ENCODE data around the gene RPL10.

The RPL10 gene

DNA sequence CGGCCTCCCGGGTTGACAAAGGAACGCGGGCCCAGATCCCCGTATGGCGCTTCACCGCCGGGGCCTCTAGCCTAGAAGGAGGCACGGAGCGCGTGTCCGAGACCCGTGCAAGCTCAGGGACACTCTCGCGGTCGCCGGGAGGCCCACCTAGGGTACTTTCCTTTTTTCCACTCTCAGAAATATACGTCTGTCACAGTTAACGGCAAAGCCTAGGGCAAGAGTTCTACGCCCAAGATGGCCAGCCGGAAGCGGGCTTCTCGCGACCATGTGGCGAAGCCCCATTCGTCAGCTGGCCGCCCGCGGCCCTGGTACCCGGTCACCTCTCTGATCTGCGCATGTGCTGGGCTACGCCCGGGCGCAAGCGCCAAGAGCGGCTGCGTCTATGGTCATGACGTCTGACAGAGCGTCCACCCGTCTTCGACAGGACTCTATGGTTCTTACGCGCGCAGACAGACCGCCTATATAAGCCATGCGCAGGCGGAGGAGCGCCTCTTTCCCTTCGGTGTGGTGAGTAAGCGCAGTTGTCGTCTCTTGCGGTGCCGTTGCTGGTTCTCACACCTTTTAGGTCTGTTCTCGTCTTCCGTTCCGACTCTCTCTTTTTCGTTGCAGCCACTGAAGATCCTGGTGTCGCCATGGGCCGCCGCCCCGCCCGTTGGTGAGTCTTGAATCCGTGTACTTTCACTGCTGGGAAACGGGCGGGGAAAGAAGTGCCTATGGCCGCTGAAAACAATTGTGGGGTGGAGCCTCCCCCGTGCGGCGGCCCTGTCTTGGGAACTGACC lies at the start of gene RPL10:
TSS of gene RPL10 (plus strand) at position 490 of the 780 bp plus-strand sequence. CDS start at position 633, 143 bp downstream.
- peak; percentile 84 to 89 for DNase-seq

DNA sequence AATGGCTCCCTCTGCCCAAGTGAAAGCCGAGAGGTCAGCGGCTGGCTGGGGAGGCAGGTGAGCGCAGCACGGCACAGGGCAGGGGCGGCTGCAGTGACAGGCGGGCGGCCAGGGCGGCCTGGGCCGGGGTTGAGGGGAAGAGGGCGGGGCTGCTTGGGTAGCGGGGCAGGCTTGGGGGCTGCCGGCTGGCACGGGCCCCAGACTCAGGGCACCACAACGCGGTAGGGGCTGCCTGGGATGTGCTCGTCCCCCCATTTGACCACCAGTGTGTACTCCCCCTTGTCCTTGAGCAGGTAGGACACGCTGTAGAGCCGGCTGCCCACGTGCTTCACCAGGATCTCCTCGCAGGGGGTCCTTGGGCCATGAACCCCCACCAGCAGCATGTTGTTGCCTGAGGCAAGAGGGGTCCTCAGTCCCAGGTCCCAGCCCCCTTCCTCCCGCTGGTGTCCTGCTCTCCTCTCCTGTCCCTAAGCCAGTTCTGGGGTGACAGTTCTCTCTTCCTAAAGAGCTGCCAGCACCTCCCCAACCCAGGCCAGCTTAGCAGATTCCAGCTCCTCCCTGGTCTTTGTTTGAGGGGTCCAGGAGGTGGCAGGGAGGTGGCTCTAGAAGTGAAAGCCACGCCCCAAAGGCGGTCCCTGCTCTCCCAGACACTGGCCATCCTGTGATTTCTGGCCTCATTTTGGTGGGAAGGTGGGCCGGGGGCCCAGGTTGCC lies 49.4 kb upstream of the RPL10 start:
- no peak for DNase-seq

DNA sequence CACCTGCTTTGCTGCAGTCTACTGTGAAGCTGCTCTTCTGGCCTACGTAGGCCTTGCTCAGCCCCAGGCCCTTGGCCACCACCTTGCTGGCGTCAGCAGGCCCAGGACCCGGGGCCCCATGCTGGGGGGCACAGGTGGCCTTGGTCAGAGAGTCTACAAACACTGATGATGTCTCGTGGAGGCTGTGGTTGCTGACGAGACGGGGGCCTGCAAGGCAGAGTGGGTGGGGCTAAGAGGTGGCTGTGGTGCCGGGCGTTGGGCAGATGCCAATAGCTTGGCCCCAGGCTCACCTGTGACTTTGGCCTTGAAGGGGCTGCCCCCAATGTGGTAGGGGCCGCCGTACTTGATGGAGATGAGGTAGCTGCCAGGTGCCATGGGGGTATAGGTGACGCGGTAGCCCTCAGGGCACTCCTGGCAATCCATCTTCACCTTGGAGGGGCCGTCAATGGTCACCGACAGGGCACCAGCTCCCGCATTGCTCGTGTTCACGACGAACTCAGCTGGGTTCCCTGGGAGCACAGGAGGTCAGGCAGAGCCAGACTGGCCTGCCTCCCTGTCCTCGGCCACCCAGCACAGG lies 48.7 kb upstream of the RPL10 start:
- no peak for DNase-seq

DNA sequence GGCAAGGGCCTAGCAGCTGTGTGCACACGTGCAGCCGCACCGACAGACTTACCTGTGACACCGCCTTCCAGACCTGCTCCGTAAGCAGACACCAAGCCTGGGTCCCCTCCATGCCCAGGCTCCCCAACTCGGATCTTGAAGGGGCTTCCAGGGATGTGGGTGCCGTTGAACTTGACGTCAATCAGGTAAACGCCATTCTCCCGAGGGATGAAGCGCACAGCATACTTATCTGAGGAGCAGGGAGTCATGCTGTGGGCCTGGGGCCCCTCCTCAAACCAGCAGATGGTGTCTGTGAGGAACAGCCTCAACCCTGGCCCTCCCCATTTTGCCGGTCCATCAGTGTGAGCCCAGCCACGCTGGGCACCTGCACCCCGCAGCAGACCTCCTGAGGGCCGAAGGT lies 48.2 kb upstream of the RPL10 start:
- DNase-seq: no peak

DNA sequence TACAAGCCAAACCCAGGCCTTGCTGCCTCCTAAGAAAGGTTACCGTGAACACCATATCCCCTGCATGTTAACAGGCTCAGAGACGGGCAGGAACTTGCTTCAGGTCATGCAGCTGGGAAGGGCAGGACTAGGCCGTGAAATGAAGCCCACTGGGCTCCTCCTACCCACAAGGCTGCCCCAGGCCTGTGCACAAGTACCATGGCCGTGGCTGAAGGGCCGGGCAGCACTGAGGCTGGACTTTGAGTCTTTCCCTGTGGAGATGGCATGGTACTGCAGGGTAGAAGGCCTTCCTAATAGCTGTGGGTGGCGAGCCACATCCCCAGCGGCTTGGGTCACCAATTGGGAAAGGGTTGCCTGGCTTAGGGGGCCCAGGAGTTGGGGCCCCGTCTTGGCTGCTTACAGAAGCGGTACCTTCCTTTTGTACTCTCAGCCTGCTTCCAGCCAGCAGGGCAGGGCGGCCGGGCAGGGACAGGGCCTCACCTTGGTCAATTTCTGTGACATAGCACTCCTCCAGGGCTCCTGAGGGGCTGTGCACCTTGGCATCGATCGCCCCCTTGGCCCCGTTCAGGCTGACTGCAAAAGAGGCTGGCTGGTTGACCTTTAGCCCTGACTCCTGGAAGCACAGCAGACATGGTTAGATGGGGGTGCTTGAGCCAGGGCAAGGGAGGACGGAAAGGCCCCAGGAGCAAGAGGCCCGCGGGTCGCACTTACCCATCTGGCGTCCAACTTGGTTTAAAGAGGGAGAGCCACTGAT lies 47.6 kb upstream of the RPL10 start:
- DNase-seq: no peak

DNA sequence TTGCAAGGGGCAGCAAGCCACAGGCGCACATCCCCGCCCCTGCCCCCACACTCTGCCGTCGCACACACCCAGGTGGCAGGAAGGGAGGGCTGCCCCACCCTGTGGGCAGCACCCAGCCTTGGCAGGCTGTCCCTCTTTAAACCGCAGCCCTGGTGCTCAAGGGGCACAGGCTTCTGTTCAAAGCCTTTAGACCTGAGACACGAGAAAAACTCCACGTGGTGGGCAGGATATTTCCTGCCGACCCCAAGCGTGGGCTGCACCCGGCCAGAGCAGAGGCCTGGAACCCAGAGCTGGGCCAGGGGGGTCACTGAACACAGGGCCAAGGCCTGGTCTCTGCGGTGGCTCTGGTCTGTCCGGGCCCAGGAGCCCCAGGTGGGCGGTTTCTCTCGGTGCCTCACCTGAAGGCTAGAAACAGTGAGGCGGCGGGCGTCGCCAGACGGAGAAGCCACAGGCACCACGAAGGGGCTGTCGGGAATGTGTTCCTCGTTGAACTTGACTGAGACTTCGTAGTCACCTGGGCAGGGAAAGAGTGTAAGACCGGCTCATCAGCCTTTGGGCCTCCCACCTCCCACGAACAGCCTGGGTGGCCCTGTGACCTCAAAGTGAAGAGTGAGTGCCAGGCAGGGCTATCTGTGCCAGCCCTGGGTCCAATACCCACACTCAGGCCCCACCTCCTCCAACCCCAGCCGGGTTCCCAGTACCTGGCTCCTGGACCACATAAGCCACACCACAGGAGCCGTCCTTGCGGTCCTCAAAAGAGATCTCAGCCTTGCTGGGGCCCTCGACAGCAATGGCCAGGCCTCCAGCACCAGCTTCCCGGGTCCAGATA lies 46.8 kb upstream of the RPL10 start:
- no peak for DNase-seq

DNA sequence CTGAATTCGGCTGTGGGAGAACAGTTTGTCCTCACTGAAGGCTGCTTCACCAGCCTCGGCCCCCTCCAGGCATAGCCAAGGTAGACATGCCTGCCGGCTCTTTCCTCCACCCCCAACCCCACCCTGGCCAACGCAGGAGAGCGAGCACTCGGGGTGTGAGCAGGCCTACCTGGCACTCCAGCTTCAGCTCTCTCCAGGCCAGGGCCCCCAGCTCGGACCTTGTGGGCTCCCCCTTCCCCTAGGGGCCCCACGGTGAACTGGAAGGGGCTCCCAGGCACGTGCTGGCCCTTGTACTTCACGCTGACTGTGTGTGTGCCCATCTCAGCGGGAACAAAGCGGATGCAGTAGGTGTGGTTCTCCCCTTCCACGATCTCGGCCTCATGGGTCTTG lies 46.2 kb upstream of the RPL10 start:
- DNase-seq: no peak

DNA sequence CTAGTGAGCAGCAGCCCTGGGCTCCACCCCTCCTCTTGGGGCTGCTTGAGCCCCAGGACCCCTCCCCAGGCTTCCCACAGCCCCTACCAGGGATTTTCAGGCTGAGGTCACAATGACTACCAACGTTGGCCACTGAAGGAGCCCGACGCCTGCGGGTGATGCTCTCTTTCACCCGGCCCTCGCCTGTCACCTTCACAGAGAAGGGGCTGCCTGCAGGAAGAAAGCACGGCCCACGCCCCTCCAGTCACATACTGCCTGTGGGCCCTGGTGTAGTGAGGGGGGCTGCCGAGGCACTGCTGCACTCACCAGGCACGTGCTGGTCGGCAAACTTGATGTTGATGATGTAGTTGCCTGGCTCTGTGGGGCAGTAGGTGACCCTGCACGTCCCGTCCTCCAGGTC lies 45.7 kb upstream of the RPL10 start:
- no peak for DNase-seq

DNA sequence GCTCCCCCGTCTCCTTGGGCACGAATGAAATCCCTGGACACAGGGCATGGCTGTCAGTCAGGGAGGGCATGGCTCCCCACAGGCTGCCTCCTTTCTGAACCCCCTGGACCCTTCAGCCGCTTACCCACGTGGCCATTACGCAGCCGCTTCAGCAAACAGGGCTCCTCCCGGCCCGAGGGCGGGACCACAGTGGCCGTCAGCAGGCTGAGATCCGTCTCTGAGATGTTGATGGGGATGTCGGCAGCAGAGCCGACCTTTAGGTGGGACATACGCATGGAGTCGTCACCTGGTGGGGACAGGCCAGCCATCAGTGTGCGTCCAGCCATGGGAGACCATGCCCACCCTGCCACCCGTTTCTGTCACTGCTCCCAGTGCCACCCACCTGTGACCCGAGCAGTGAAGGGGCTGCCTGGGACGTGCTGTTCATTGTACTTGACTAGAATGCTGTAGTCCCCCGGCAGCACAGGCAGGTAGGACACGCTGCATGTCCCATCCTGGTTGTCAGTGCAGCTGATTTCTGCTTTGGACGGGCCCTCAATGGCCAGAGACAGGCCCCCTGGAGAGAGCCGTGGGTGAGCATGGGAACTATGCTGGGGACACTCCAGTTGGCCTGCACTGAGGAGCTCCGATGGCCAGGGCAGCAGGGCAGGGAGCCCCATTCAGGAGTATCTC lies 44.9 kb upstream of the RPL10 start:
- no peak for DNase-seq

DNA sequence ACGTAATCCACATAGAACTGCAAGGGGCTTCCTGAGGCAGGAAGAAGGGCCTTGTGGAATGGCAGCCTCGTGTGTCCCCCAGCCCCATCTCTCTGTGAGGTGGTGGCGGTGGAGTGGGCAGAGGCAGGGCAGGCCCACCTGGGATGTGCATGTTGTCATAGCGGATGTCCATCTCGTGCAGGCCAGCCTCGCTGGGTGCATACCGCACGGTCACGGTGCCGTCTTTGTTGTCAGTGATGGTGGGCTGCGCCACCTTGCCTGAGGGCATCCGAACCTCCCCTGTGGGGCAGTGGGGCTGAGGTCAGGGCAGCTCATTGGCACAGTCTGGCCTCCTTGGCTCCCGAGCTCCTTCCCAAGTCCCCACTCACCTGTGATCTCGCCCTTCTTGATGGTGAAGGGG lies 44.2 kb upstream of the RPL10 start:
- DNase-seq: no peak

DNA sequence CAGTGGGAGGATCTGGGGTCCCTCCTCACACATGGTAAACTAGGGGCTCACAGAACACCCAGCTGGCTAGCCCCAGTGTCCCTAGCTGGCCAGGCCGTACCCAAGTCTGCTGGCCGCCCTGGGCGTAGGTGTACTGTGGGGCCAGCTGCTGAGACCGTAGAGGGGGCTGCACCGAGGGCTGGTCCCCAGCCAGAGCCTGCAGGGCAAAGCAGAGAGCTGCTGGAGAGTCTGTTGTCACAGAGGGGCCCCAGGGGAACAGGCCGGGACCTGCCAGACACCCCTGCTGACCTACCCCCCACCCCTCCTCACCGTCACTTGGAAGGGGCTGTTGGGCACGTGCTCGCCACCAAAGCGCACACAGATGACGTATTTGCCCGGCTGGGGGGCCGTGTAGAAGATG lies 43.7 kb upstream of the RPL10 start:
- DNase-seq: no peak

DNA sequence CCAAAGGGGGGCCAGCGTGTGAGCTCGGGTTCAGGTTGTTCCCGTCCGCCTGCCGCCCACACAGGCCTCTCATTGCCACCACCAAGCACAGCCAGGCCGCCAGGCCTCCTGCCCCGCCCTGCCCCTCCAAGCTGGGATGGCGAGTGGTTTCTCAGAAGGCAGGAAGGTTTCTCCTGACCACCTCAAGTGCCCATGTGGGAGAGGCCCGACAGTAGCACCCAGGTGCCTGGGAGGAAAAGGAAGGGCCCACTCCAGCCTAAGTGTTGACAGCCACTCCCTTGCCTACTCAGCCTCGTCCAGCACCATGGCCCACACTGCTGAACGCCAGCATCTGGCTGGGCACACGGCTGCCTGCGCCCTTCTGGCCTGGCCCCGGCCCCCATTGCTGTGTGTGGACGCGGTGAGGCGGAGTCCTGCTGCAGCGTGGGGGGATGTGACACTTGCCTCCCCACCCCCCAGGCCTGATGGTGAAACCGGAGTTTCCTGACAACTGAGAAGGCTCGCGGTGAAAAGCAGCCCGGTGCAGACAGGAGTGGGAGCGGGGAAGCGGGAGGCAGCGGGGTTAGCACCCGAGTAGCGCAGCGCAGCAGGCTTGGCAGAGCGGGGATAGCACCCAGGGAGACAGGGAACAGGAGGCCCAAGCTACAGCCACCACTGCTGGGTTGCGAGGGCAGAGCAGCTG lies 42.9 kb upstream of the RPL10 start:
- DNase-seq: no peak

DNA sequence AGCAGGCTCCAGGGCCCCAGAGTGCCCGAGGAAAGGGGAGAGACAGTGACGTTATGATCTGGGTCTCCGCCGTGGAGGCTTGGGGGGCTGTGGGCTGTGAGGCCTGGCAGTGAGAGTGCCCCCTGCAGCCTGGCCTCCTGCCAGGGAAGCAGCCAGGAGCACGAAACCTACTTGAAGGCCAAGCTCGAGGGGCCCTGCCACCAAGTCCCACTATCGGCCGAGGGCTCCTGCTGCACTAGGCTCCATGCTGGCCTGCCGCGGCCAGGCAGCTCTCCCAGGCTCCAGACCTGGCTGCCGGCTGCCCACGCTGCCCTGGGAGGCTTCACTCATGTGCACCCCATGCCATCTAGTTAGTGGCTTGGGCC lies 42.4 kb upstream of the RPL10 start:
- no peak for DNase-seq

DNA sequence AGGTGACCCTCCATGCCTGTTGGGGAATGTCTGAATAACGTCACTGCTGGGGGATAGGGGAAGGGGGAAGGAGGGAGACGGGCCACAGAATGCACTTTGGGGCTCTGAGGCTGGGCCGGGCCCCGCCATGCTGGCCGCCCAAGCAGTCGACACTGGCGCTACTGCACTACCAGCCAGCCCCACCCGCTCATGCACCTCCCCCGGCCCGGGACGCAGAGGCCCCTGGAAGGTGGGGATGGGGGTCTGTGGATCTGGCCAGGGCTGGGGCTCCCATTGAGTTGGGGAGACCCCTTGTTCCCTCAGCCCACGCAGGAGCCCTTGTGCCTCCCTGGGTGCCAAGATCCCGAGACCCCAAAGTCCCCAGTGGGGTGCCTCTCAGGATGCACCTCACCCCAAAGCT lies 41.6 kb upstream of the RPL10 start:
- DNase-seq: no peak

DNA sequence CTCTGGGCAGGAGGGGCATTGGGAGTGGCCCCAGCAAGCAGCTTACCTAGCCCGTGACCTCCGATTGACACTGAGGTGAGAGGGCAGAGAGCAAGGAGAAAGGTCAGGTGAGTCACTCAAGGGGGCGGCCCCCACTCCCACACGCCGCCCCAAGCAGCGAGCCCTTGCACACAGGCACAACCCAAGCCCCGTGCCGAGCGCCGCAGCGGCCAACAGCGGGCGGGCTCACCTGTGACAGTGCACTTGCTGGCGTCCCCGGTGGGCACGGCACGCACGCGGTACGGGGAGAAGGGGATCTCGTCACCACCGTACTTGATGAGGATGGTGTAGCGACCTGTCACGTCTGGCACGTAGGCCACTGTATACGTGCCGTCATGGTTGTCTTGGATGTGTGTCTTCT lies 41.0 kb upstream of the RPL10 start:
- no peak for DNase-seq

DNA sequence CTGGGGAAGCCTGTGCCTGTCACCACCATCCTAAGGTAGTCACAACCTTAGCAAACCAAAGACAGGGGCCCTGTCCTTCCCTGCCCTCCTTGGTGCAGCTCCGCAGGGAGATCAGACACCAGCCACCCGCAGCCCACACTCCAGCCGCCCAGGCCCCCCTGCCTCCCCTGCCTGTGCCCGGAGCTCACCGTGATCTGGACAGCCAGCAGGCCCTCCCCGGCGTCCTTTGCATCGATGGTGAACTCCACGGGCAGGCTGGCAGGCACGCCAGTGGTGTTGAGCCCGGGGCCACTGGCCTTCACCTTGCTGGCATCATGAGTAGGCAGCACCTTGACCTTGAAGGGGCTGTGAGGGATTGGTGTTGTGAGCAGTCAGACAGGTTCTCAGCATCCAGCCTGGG lies 40.2 kb upstream of the RPL10 start:
- DNase-seq: no peak

DNA sequence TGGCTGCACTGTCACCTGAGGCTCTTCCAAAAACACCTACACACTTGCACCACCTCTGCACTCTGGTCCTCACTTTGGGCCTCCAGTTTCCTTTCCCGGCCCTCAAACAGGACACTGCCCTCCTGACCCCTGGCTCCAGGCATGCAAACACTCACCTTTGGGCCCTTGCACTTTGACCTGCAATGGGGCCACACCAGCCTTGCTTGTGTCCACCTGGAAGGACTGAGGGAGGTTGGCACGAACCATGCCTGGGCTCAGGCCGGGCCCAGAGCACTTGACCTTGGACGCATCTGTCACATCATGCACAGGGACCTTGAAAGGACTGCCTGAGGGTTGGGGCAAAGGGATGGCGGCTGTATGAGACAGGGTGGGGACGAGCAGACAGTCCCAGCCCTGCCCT lies 39.3 kb upstream of the RPL10 start:
- DNase-seq: no peak

DNA sequence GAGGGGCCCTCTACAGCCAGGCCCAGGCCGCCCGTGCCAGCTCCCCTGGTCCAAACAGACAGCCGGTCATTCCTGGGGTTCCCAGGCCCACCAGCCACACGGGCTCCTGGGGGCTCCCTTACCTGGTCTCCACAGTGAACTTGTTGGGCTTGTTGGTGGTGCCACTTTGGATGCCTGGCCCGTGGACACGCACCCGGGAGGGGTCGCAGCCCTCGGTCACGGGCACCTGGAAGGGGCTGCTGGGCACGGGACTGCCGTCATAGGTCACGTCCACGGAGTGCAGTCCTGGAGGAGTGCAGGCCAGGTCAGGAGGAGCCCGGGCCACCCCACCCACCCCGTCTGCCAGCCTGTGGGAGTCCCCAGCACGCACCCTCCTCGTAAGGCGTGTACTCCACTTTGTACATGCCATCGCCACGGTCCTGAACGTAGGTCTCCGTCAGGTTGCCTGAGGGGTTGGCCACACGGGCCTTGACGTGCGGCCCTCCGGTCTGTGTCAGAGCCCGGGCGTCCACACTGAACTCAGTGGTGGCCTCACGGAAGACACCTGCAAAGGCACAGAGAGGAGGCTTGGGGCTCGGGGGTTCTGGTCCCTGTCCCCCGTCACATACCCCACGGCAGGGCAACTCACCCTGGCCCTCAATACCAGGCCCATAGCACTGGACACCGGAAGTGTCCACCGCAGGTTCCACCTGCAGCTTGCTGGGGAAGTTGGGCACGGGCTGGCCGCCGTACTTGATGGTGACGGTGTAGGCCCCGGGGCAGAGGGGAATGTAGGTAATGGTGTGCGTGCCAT lies 38.6 kb upstream of the RPL10 start:
- no peak for DNase-seq

DNA sequence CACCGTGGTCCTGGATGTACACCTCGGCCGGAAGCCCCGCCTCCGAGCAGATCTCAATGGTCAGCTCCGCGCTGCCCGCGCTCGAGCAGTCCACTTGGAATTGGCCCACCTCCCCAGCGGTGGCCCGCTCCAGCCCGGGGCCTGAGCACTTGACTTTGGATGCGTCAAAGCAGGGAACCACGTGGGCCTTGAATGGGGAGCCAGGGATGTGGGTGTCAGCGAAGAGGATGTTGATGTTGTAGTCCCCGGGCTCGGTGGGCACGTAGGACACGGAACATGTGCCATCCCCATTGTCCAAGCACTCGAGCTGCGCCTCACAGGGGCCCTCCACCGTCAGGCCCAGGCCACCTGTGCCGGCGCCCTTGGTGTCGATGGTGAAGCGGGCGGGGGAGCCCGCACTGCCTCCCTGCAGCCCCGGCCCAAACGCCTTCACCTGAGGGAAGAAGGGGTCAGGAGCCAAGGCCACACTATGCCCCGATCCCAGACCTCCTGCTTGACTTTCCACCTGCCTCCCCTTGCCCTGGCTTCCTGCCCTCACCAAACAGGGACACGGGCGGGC lies 37.9 kb upstream of the RPL10 start:
- DNase-seq: no peak

DNA sequence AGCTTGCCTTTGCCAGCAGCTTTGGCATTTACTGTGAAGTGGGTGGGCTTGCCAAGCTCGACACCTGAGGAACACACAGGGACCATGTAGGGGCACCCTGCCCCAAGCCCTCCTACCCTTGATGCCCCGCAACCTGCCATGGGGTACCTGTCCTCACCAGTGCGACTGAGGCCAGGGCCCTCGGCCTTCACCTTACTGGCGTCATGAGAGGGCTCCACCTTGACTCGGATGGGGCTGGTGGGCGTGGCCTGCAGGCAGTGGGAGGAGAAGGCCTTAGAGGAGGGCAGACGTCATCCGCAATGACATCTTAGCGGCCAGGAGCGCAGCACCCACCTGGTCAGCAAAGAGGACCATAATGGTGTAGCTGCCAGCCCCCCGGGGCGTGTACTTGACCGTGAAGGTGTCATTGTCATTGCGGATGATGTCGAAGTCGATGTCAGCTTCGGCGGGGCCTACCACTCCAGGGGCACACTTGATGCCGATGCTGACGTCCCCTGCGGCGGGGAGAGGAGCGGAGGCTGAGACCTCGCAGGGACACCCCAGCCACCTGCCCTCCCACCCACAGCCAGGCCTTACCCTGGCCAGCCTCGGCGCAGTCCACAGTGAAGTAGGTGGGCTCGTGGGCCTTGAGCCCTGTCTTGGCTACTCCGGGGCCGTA lies 36.0 kb upstream of the RPL10 start:
- DNase-seq: no peak
